HepG2 (cell line): ENCODE measurements around the gene SLC25A10. TPM values are rescaled to one million over a fixed set of nuclear protein-coding genes. Genes with fewer than 3 reads are reported as not detected.
A peak's percentile ranks its signal among the peaks of the same experiment; 100 is the strongest.

Experiments
- HIVEP1 ChIP-seq: sonication (generic); formaldehyde crosslinking; IDR thresholded peaks from 2 replicates; pipeline ENCODE4 v1.4.0; 2020; ENCODE audit warnings: mild to moderate bottlenecking, missing genetic modification reagents
- HNRNPH1 ChIP-seq: fragments of 200-400 bp; formaldehyde crosslinking; optimal IDR thresholded peaks from 2 replicates; pipeline ENCODE3; 2017; ENCODE audit warnings: mild to moderate bottlenecking, low read depth, low read length
- NR2C2 ChIP-seq: sonication (generic); formaldehyde crosslinking; IDR thresholded peaks from 2 replicates; pipeline ENCODE4 v1.4.0; 2020; ENCODE audit warnings: missing genetic modification reagents, mild to moderate bottlenecking, moderate library complexity, borderline replicate concordance
- PAF1 ChIP-seq: IDR thresholded peaks from 2 replicates; pipeline ENCODE4 v1.6.1; 2016; ENCODE audit warnings: missing genetic modification reagents, missing compliant biosample characterization
- RBFOX2 ChIP-seq: fragments of 200-400 bp; formaldehyde crosslinking; IDR thresholded peaks from 2 replicates; pipeline ENCODE4 v1.6.1; 2017; ENCODE audit warnings: low read depth, mild to moderate bottlenecking, low read length
- RELA ChIP-seq: sonication (generic); formaldehyde crosslinking; IDR thresholded peaks from 2 replicates; pipeline ENCODE4 v1.4.0; 2020; ENCODE audit warnings: missing genetic modification reagents
- ZNF3 ChIP-seq: IDR thresholded peaks from 2 replicates; pipeline ENCODE4 v1.7.0; 2017; ENCODE audit warnings: inconsistent platforms
- ZNF543 ChIP-seq: sonication (generic); formaldehyde crosslinking; IDR thresholded peaks from 2 replicates; pipeline ENCODE4 v1.4.0; 2020; ENCODE audit warnings: mild to moderate bottlenecking, missing genetic modification reagents
- ZNF572 ChIP-seq: sonication (generic); formaldehyde crosslinking; IDR thresholded peaks from 2 replicates; pipeline ENCODE4 v1.5.1; 2020; ENCODE audit warnings: mild to moderate bottlenecking, missing genetic modification reagents
- polyA plus RNA-seq, 8 experiments: library from polyadenylated mRNA; depleted of rRNA in 3 of 8; stranded (reverse) in 7 of 8; unstranded in 1 of 8; fragments of >200 nt; fragmentation: Illumina TruSeq in 4 of 8; extraction: Trizol in 4 of 8; gene quantifications; 2 replicates each; pipeline versions ENCODE4 v1.2.1 to v1.2.3, GENCODE V29; 2011 to 2016; ENCODE audit warnings: low read depth in 4 of 8, missing spikeins in 1 of 8, mixed read lengths in 1 of 8; ENCODE audit not compliant: insufficient read depth in 1 of 8
- total RNA-seq, 5 experiments: library from RNA; depleted of rRNA; stranded (reverse); fragments of >200 nt; fragmentation: Illumina TruSeq; extraction: Trizol; gene quantifications; 2 replicates each; pipeline ENCODE4 v1.2.3, GENCODE V29; 2016; ENCODE audit warnings: low read depth in 1 of 5
- TF ChIP-seq, protein P1 (sequence below): sonication (generic); formaldehyde crosslinking; IDR thresholded peaks from 2 replicates; pipeline ENCODE4 v1.5.0; 2020; ENCODE audit warnings: mild to moderate bottlenecking, missing genetic modification reagents, borderline replicate concordance
- TF ChIP-seq, protein P2 (sequence below): sonication (generic); formaldehyde crosslinking; IDR thresholded peaks from 2 replicates; pipeline ENCODE4 v1.4.0; 2020; ENCODE audit warnings: missing genetic modification reagents
- TF ChIP-seq, protein P3 (sequence below): IDR thresholded peaks from 2 replicates; pipeline ENCODE4 v1.6.1; 2016; ENCODE audit warnings: missing compliant biosample characterization, missing genetic modification reagents, borderline replicate concordance
- TF ChIP-seq, protein P4 (sequence below): sonication (generic); formaldehyde crosslinking; IDR thresholded peaks from 2 replicates; pipeline ENCODE4 v1.5.0; 2020; ENCODE audit warnings: mild to moderate bottlenecking, missing genetic modification reagents

SLC25A10 gene
- total and polyA plus RNA-seq, 2 of the 13 experiments (the other 11 are each of a cell fraction or from before 2014, with no cell fraction given): 46.5 to 140 TPM

DNA sequence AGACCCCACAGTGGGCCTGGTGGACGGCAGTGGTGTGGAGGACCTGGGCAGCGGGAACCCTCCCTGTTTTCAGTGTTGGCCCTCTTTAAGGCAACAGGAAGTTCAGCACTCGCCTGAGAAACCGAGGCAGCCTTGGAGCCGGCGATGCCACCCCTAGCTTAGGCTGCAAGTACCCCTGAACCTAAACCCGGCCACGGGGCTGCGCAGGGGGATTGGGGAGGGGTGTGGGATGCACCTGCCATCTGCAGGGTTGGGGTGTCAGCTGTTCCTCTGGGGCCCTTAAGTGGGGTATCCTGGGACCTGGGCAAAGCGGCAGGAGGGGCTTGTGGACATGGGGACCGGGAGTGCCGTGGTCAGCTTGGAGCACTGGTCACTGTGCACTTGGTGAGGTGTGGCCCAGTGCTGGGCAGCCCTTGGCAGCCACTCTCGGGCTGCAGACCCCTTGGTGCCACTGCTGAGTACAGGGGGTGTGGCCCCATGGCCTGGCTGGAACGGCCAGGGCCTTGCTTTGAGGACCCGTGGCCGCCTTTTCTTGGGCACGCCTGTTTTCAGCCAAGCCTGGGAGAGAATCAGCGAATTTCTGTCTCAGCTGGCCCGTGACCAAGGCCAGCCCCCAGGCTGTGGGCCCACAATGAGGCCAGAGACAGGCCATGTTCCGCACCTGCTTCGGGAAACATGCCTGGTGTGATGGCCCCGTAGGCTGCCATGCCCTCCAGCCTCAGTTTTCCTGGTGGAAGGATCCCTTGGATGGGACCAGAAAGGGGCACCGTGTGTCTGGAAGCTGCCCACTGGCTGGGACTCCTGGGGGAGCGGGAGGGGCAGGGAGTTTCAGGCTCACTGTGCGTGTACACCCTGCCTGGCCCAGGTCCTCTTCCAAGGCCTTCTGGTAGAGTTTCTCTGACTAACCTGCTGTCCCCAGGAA, 4.1 kb upstream of the SLC25A10 start (continued):
- TF ChIP-seq ZNF543 (no peak), NR2C2 (CRISPR knock-in tag) (no peak), RBFOX2 (peak; percentile 77), ZNF572 (CRISPR knock-in tag) (no peak), HIVEP1 (peak; percentile 30; the same call in 1 of the 2 replicates), PAF1 (CRISPR knock-in tag) (peak; percentile 49; the same call in 1 of the 2 replicates), HNRNPH1 (no peak), ZNF3 (no peak), RELA (CRISPR knock-in tag) (no peak)
- TF ChIP-seq, protein P1, sequence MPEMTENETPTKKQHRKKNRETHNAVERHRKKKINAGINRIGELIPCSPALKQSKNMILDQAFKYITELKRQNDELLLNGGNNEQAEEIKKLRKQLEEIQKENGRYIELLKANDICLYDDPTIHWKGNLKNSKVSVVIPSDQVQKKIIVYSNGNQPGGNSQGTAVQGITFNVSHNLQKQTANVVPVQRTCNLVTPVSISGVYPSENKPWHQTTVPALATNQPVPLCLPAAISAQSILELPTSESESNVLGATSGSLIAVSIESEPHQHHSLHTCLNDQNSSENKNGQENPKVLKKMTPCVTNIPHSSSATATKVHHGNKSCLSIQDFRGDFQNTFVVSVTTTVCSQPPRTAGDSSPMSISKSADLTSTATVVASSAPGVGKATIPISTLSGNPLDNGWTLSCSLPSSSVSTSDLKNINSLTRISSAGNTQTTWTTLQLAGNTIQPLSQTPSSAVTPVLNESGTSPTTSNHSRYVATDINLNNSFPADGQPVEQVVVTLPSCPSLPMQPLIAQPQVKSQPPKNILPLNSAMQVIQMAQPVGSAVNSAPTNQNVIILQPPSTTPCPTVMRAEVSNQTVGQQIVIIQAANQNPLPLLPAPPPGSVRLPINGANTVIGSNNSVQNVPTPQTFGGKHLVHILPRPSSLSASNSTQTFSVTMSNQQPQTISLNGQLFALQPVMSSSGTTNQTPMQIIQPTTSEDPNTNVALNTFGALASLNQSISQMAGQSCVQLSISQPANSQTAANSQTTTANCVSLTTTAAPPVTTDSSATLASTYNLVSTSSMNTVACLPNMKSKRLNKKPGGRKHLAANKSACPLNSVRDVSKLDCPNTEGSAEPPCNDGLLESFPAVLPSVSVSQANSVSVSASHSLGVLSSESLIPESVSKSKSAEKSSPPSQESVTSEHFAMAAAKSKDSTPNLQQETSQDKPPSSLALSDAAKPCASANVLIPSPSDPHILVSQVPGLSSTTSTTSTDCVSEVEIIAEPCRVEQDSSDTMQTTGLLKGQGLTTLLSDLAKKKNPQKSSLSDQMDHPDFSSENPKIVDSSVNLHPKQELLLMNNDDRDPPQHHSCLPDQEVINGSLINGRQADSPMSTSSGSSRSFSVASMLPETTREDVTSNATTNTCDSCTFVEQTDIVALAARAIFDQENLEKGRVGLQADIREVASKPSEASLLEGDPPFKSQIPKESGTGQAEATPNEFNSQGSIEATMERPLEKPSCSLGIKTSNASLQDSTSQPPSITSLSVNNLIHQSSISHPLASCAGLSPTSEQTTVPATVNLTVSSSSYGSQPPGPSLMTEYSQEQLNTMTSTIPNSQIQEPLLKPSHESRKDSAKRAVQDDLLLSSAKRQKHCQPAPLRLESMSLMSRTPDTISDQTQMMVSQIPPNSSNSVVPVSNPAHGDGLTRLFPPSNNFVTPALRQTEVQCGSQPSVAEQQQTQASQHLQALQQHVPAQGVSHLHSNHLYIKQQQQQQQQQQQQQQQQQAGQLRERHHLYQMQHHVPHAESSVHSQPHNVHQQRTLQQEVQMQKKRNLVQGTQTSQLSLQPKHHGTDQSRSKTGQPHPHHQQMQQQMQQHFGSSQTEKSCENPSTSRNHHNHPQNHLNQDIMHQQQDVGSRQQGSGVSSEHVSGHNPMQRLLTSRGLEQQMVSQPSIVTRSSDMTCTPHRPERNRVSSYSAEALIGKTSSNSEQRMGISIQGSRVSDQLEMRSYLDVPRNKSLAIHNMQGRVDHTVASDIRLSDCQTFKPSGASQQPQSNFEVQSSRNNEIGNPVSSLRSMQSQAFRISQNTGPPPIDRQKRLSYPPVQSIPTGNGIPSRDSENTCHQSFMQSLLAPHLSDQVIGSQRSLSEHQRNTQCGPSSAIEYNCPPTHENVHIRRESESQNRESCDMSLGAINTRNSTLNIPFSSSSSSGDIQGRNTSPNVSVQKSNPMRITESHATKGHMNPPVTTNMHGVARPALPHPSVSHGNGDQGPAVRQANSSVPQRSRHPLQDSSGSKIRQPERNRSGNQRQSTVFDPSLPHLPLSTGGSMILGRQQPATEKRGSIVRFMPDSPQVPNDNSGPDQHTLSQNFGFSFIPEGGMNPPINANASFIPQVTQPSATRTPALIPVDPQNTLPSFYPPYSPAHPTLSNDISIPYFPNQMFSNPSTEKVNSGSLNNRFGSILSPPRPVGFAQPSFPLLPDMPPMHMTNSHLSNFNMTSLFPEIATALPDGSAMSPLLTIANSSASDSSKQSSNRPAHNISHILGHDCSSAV (CRISPR knock-in tag): no peak
- TF ChIP-seq, protein P2, sequence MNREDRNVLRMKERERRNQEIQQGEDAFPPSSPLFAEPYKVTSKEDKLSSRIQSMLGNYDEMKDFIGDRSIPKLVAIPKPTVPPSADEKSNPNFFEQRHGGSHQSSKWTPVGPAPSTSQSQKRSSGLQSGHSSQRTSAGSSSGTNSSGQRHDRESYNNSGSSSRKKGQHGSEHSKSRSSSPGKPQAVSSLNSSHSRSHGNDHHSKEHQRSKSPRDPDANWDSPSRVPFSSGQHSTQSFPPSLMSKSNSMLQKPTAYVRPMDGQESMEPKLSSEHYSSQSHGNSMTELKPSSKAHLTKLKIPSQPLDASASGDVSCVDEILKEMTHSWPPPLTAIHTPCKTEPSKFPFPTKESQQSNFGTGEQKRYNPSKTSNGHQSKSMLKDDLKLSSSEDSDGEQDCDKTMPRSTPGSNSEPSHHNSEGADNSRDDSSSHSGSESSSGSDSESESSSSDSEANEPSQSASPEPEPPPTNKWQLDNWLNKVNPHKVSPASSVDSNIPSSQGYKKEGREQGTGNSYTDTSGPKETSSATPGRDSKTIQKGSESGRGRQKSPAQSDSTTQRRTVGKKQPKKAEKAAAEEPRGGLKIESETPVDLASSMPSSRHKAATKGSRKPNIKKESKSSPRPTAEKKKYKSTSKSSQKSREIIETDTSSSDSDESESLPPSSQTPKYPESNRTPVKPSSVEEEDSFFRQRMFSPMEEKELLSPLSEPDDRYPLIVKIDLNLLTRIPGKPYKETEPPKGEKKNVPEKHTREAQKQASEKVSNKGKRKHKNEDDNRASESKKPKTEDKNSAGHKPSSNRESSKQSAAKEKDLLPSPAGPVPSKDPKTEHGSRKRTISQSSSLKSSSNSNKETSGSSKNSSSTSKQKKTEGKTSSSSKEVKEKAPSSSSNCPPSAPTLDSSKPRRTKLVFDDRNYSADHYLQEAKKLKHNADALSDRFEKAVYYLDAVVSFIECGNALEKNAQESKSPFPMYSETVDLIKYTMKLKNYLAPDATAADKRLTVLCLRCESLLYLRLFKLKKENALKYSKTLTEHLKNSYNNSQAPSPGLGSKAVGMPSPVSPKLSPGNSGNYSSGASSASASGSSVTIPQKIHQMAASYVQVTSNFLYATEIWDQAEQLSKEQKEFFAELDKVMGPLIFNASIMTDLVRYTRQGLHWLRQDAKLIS (CRISPR knock-in tag): peak; percentile 8; the same call in 1 of the 2 replicates
- TF ChIP-seq, protein P3, sequence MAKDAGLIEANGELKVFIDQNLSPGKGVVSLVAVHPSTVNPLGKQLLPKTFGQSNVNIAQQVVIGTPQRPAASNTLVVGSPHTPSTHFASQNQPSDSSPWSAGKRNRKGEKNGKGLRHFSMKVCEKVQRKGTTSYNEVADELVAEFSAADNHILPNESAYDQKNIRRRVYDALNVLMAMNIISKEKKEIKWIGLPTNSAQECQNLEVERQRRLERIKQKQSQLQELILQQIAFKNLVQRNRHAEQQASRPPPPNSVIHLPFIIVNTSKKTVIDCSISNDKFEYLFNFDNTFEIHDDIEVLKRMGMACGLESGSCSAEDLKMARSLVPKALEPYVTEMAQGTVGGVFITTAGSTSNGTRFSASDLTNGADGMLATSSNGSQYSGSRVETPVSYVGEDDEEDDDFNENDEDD: no peak
- TF ChIP-seq, protein P4, sequence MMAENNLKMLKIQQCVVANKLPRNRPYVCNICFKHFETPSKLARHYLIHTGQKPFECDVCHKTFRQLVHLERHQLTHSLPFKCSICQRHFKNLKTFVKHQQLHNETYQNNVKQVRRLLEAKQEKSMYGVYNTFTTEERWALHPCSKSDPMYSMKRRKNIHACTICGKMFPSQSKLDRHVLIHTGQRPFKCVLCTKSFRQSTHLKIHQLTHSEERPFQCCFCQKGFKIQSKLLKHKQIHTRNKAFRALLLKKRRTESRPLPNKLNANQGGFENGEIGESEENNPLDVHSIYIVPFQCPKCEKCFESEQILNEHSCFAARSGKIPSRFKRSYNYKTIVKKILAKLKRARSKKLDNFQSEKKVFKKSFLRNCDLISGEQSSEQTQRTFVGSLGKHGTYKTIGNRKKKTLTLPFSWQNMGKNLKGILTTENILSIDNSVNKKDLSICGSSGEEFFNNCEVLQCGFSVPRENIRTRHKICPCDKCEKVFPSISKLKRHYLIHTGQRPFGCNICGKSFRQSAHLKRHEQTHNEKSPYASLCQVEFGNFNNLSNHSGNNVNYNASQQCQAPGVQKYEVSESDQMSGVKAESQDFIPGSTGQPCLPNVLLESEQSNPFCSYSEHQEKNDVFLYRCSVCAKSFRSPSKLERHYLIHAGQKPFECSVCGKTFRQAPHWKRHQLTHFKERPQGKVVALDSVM (CRISPR knock-in tag): no peak
